K562 (cell line): ENCODE results near the gene COASY. TPM values are rescaled to one million over a fixed set of nuclear protein-coding genes. Genes with fewer than 3 reads are reported as not detected.

ENCODE experiments used
- CBX3 ChIP-seq, 2 experiments: IDR thresholded peaks; 1 replicate in 1 of 2; 2 replicates in 1 of 2; pipeline ENCODE4 v1.6.1; 2012; ENCODE audit warnings: inconsistent platforms in 2 of 2, low read length in 2 of 2, borderline replicate concordance in 1 of 2, control low read depth in 1 of 2
- CREM ChIP-seq: IDR thresholded peaks from 2 replicates; pipeline ENCODE4 v1.6.1; 2014; ENCODE audit warnings: antibody characterized with exemption, low read depth
- NR2C2 ChIP-seq, 2 experiments: fragments of 200-800 bp in 1 of 2; sonication (Bioruptor generic) in 1 of 2; sonication (generic) in 1 of 2; formaldehyde crosslinking in 1 of 2; IDR thresholded peaks; 2 replicates each; pipeline versions ENCODE4 v1.6.1 to v1.8.0; 2016 to 2022; ENCODE audit warnings: mild to moderate bottlenecking in 1 of 2, missing compliant biosample characterization in 1 of 2, missing genetic modification characterization in 1 of 2, missing genetic modification reagents in 1 of 2
- RBFOX2 ChIP-seq: fragments of 200-400 bp; formaldehyde crosslinking; IDR thresholded peaks from 2 replicates; pipeline ENCODE4 v1.6.1; 2017; ENCODE audit warnings: low read depth, mild to moderate bottlenecking, low read length, moderate library complexity
- polyA plus RNA-seq, 8 experiments: library from polyadenylated mRNA; depleted of rRNA in 4 of 8; stranded (reverse) in 5 of 8; unstranded in 3 of 8; fragments of >200 nt; fragmentation: Nextera tagmentation in 2 of 8; fragmentation: Illumina TruSeq in 1 of 8; extraction: Ambion mirVana in 2 of 8; extraction: Trizol in 1 of 8; gene quantifications; 2 replicates each; pipeline versions ENCODE4 v1.2.1 to v1.2.3, GENCODE V29; 2011 to 2014; ENCODE audit warnings: inconsistent platforms in 1 of 8, missing spikeins in 1 of 8
- total RNA-seq, 7 experiments: library from RNA; depleted of rRNA in 6 of 7; stranded (reverse); fragments of >200 nt in 6 of 7; fragmentation: Illumina TruSeq in 2 of 7; extraction: Trizol in 2 of 7; gene quantifications; 2 replicates each; pipeline versions ENCODE4 v1.2.1 to v1.2.3, GENCODE V29; 2011 to 2021; ENCODE audit warnings: low replicate concordance in 1 of 7
- TF ChIP-seq, protein P1 (sequence below): sonication (generic); formaldehyde crosslinking; IDR thresholded peaks from 2 replicates; pipeline ENCODE4 v1.8.1; 2023; ENCODE audit warnings: mild to moderate bottlenecking, missing genetic modification reagents
- TF ChIP-seq, protein P2 (sequence below): fragments of 450-650 bp; IDR thresholded peaks from 2 replicates; pipeline ENCODE4 v1.6.1; 2016; ENCODE audit warnings: mild to moderate bottlenecking, moderate library complexity
- TF ChIP-seq, protein P3 (sequence below): fragments of 450-650 bp; IDR thresholded peaks from 2 replicates; pipeline ENCODE4 v1.6.1; 2018; ENCODE audit not compliant: partially characterized antibody

Gene COASY
- total and polyA plus RNA-seq, 9 of the 15 experiments (the other 6 are each of a cell fraction or from before 2014, with no cell fraction given) = 25.4 to 175 (median 62.3) TPM

DNA sequence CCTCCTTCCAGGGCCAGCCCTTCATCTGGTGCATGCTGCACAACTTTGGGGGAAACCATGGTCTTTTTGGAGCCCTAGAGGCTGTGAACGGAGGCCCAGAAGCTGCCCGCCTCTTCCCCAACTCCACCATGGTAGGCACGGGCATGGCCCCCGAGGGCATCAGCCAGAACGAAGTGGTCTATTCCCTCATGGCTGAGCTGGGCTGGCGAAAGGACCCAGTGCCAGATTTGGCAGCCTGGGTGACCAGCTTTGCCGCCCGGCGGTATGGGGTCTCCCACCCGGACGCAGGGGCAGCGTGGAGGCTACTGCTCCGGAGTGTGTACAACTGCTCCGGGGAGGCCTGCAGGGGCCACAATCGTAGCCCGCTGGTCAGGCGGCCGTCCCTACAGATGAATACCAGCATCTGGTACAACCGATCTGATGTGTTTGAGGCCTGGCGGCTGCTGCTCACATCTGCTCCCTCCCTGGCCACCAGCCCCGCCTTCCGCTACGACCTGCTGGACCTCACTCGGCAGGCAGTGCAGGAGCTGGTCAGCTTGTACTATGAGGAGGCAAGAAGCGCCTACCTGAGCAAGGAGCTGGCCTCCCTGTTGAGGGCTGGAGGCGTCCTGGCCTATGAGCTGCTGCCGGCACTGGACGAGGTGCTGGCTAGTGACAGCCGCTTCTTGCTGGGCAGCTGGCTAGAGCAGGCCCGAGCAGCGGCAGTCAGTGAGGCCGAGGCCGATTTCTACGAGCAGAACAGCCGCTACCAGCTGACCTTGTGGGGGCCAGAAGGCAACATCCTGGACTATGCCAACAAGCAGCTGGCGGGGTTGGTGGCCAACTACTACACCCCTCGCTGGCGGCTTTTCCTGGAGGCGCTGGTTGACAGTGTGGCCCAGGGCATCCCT is 18.5 kb upstream of the COASY start (continued):
- TF ChIP-seq, protein P1, sequence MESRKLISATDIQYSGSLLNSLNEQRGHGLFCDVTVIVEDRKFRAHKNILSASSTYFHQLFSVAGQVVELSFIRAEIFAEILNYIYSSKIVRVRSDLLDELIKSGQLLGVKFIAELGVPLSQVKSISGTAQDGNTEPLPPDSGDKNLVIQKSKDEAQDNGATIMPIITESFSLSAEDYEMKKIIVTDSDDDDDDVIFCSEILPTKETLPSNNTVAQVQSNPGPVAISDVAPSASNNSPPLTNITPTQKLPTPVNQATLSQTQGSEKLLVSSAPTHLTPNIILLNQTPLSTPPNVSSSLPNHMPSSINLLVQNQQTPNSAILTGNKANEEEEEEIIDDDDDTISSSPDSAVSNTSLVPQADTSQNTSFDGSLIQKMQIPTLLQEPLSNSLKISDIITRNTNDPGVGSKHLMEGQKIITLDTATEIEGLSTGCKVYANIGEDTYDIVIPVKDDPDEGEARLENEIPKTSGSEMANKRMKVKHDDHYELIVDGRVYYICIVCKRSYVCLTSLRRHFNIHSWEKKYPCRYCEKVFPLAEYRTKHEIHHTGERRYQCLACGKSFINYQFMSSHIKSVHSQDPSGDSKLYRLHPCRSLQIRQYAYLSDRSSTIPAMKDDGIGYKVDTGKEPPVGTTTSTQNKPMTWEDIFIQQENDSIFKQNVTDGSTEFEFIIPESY (CRISPR knock-in tag) = peak; percentile 84
- peak; percentile 49 for TF ChIP-seq RBFOX2
- TF ChIP-seq CREM = no peak
- TF ChIP-seq CBX3 (IDR thresholded peaks at IDR 0.05; ENCODE audit: borderline replicate concordance in 1 of 2, low read length in 2 of 2) = no peak
- TF ChIP-seq, protein P2, sequence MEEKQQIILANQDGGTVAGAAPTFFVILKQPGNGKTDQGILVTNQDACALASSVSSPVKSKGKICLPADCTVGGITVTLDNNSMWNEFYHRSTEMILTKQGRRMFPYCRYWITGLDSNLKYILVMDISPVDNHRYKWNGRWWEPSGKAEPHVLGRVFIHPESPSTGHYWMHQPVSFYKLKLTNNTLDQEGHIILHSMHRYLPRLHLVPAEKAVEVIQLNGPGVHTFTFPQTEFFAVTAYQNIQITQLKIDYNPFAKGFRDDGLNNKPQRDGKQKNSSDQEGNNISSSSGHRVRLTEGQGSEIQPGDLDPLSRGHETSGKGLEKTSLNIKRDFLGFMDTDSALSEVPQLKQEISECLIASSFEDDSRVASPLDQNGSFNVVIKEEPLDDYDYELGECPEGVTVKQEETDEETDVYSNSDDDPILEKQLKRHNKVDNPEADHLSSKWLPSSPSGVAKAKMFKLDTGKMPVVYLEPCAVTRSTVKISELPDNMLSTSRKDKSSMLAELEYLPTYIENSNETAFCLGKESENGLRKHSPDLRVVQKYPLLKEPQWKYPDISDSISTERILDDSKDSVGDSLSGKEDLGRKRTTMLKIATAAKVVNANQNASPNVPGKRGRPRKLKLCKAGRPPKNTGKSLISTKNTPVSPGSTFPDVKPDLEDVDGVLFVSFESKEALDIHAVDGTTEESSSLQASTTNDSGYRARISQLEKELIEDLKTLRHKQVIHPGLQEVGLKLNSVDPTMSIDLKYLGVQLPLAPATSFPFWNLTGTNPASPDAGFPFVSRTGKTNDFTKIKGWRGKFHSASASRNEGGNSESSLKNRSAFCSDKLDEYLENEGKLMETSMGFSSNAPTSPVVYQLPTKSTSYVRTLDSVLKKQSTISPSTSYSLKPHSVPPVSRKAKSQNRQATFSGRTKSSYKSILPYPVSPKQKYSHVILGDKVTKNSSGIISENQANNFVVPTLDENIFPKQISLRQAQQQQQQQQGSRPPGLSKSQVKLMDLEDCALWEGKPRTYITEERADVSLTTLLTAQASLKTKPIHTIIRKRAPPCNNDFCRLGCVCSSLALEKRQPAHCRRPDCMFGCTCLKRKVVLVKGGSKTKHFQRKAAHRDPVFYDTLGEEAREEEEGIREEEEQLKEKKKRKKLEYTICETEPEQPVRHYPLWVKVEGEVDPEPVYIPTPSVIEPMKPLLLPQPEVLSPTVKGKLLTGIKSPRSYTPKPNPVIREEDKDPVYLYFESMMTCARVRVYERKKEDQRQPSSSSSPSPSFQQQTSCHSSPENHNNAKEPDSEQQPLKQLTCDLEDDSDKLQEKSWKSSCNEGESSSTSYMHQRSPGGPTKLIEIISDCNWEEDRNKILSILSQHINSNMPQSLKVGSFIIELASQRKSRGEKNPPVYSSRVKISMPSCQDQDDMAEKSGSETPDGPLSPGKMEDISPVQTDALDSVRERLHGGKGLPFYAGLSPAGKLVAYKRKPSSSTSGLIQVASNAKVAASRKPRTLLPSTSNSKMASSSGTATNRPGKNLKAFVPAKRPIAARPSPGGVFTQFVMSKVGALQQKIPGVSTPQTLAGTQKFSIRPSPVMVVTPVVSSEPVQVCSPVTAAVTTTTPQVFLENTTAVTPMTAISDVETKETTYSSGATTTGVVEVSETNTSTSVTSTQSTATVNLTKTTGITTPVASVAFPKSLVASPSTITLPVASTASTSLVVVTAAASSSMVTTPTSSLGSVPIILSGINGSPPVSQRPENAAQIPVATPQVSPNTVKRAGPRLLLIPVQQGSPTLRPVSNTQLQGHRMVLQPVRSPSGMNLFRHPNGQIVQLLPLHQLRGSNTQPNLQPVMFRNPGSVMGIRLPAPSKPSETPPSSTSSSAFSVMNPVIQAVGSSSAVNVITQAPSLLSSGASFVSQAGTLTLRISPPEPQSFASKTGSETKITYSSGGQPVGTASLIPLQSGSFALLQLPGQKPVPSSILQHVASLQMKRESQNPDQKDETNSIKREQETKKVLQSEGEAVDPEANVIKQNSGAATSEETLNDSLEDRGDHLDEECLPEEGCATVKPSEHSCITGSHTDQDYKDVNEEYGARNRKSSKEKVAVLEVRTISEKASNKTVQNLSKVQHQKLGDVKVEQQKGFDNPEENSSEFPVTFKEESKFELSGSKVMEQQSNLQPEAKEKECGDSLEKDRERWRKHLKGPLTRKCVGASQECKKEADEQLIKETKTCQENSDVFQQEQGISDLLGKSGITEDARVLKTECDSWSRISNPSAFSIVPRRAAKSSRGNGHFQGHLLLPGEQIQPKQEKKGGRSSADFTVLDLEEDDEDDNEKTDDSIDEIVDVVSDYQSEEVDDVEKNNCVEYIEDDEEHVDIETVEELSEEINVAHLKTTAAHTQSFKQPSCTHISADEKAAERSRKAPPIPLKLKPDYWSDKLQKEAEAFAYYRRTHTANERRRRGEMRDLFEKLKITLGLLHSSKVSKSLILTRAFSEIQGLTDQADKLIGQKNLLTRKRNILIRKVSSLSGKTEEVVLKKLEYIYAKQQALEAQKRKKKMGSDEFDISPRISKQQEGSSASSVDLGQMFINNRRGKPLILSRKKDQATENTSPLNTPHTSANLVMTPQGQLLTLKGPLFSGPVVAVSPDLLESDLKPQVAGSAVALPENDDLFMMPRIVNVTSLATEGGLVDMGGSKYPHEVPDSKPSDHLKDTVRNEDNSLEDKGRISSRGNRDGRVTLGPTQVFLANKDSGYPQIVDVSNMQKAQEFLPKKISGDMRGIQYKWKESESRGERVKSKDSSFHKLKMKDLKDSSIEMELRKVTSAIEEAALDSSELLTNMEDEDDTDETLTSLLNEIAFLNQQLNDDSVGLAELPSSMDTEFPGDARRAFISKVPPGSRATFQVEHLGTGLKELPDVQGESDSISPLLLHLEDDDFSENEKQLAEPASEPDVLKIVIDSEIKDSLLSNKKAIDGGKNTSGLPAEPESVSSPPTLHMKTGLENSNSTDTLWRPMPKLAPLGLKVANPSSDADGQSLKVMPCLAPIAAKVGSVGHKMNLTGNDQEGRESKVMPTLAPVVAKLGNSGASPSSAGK = no peak
- TF ChIP-seq, protein P3, sequence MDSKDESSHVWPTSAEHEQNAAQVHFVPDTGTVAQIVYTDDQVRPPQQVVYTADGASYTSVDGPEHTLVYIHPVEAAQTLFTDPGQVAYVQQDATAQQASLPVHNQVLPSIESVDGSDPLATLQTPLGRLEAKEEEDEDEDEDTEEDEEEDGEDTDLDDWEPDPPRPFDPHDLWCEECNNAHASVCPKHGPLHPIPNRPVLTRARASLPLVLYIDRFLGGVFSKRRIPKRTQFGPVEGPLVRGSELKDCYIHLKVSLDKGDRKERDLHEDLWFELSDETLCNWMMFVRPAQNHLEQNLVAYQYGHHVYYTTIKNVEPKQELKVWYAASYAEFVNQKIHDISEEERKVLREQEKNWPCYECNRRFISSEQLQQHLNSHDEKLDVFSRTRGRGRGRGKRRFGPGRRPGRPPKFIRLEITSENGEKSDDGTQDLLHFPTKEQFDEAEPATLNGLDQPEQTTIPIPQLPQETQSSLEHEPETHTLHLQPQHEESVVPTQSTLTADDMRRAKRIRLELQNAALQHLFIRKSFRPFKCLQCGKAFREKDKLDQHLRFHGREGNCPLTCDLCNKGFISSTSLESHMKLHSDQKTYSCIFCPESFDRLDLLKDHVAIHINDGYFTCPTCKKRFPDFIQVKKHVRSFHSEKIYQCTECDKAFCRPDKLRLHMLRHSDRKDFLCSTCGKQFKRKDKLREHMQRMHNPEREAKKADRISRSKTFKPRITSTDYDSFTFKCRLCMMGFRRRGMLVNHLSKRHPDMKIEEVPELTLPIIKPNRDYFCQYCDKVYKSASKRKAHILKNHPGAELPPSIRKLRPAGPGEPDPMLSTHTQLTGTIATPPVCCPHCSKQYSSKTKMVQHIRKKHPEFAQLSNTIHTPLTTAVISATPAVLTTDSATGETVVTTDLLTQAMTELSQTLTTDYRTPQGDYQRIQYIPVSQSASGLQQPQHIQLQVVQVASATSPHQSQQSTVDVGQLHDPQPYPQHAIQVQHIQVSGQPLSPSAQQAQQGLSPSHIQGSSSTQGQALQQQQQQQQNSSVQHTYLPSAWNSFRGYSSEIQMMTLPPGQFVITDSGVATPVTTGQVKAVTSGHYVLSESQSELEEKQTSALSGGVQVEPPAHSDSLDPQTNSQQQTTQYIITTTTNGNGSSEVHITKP = no peak
- no peak for TF ChIP-seq NR2C2 (CRISPR knock-in tag; IDR thresholded peaks at IDR 0.05)
- TF ChIP-seq NR2C2 (tag; IDR thresholded peaks at IDR 0.05) = no peak
